Osteocyte (in vitro differentiated cells): ENCODE measurements around the gene TAS2R19. TPM values are rescaled to one million over a fixed set of nuclear protein-coding genes. Genes with fewer than 3 reads are reported as not detected.
"Not testable (repeated sequence)": the region's sequence is repeated elsewhere in the genome, so short reads cannot be mapped to it uniquely, and the experiment has no call there.

Source experiments
- DNase-seq: peaks from one replicate; pipeline ENCODE4 v3.0.0; 2021; ENCODE audit warnings: mixed read lengths; ENCODE audit not compliant: unreplicated experiment; ENCODE audit errors: extremely low spot score
- H3K27ac Mint-ChIP-seq: one replicate; pipeline ENCODE4 v1.8.0; 2021; ENCODE audit warnings: mild to moderate bottlenecking, mixed read lengths; ENCODE audit not compliant: unreplicated experiment
- H3K27me3 Mint-ChIP-seq: one replicate; pipeline ENCODE4 v1.8.0; 2021; ENCODE audit warnings: mixed read lengths; ENCODE audit not compliant: unreplicated experiment
- H3K36me3 Mint-ChIP-seq: one replicate; pipeline ENCODE4 v1.8.0; 2021; ENCODE audit warnings: mixed read lengths; ENCODE audit not compliant: unreplicated experiment
- H3K4me1 Mint-ChIP-seq: one replicate; pipeline ENCODE4 v1.8.0; 2021; ENCODE audit warnings: mixed read lengths; ENCODE audit not compliant: unreplicated experiment
- H3K4me3 Mint-ChIP-seq: one replicate; pipeline ENCODE4 v1.8.0; 2021; ENCODE audit warnings: mild to moderate bottlenecking, moderate library complexity, mixed read lengths; ENCODE audit not compliant: unreplicated experiment
- H3K9me3 Mint-ChIP-seq: one replicate; pipeline ENCODE4 v1.8.0; 2021; ENCODE audit warnings: mixed read lengths; ENCODE audit not compliant: unreplicated experiment
- total RNA-seq: library from RNA; stranded (reverse); gene quantifications from 2 replicates; pipeline ENCODE4 v1.2.1, GENCODE V29; 2021
- TF ChIP-seq, protein P1 (sequence below): fragments of 200-600 bp; sonication (generic); IDR thresholded peaks from 2 replicates; pipeline ENCODE4 v1.5.0; 2021; ENCODE audit warnings: antibody characterized with exemption, mild to moderate bottlenecking, moderate library complexity

The TAS2R19 gene
- total RNA-seq, 1 donor from 2014 or later: 3.7 TPM

DNA sequence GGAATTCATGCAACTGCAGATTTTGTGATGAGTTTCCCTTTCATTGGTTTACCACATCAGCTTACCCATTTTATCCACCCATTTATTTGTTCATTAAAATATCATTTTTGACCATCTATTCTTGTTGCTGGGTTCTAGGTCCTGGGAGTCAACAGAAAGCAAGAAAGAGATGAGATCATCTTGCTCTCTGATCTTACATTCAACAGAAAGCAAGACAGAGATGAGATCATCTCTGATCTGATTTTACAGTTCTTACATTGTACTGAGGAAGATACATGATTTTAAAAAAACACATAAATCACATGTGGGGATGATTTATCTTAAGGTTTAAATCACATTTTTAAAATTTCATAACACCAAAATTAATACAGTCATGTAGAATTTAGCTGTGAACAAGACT is 37.4 kb upstream of the TAS2R19 start:
- DNase-seq: no peak
- Mint-ChIP-seq H3K27me3 (no peaks in the 10 kb centered on the region), H3K4me3 (no peak overlapping the region), H3K36me3 (peaks cover 1% of the 10 kb centered on the region), H3K27ac (no peak overlapping the region), H3K4me1 (no peaks in the 10 kb centered on the region), H3K9me3 (no peaks in the 10 kb centered on the region)
- TF ChIP-seq, protein P1, sequence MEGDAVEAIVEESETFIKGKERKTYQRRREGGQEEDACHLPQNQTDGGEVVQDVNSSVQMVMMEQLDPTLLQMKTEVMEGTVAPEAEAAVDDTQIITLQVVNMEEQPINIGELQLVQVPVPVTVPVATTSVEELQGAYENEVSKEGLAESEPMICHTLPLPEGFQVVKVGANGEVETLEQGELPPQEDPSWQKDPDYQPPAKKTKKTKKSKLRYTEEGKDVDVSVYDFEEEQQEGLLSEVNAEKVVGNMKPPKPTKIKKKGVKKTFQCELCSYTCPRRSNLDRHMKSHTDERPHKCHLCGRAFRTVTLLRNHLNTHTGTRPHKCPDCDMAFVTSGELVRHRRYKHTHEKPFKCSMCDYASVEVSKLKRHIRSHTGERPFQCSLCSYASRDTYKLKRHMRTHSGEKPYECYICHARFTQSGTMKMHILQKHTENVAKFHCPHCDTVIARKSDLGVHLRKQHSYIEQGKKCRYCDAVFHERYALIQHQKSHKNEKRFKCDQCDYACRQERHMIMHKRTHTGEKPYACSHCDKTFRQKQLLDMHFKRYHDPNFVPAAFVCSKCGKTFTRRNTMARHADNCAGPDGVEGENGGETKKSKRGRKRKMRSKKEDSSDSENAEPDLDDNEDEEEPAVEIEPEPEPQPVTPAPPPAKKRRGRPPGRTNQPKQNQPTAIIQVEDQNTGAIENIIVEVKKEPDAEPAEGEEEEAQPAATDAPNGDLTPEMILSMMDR: no peak

GRCh38 chr12:11059041-11059440 is 36.6 kb upstream of the TAS2R19 start:
- H3K9me3 Mint-ChIP-seq: no peaks in the 10 kb centered on the region
- H3K27ac Mint-ChIP-seq: no peak overlapping the region
- TF ChIP-seq, protein P1: no peak
- no peak for DNase-seq
- H3K4me1 Mint-ChIP-seq: no peaks in the 10 kb centered on the region
- H3K4me3 Mint-ChIP-seq: no peak overlapping the region
- H3K36me3 Mint-ChIP-seq: no peaks in the 10 kb centered on the region
- no peaks in the 10 kb centered on the region for H3K27me3 Mint-ChIP-seq

DNA sequence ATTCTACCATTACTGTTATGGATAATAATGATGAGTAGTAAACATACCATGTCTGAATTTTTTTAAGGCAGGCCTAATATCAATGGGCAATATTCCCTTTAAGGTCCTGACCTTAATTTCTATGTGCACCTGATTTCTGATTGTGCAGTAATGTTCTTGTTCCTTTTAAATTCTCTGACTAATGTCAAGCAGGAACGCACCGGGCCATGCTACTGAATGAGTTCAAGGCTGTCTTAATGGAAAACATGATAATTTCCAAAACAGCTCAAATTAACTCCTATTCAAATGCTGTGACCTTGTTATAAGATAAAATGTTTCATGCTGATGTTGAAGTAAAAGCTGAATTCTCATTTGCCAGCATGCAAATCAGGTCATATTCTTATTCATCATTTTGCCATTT is 32.9 kb upstream of the TAS2R19 start:
- DNase-seq: no peak
- H3K9me3 Mint-ChIP-seq: peaks cover 16% of the 10 kb centered on the region
- H3K36me3 Mint-ChIP-seq: peaks cover 16% of the 10 kb centered on the region
- TF ChIP-seq, protein P1: no peak
- H3K4me3 Mint-ChIP-seq: no peak overlapping the region
- no peaks in the 10 kb centered on the region for H3K4me1 Mint-ChIP-seq
- H3K27ac Mint-ChIP-seq: no peak overlapping the region
- H3K27me3 Mint-ChIP-seq: no peaks in the 10 kb centered on the region

- Mint-ChIP-seq H3K9me3 (peaks cover 22% of the 10 kb centered on the region), H3K36me3 (peaks cover 38% of the 10 kb centered on the region)
- DNase-seq, H3K27me3 Mint-ChIP-seq, H3K27ac Mint-ChIP-seq, H3K4me1 Mint-ChIP-seq, H3K4me3 Mint-ChIP-seq: not testable (repeated sequence)
Observed at GRCh38 chr12:11049806-11050531, 27.5 kb upstream of the TAS2R19 start.

DNA sequence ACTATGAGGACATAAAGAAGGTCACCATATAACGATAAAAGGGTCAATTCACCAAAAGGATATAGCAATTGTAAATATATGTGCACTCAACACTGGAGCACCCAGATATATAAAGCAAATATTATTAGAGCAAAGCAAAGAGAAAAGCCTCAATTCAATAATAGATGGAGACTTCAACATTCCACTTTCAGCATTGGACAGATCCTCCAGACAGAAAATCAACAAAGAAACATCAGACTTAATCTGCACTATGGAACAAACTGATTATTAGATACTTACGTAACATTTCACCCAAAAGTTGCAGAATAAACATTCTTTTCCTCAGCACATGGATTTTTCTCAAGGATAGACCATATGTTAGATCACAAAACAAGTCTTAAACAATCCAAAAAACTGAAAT is 18.9 kb upstream of the TAS2R19 start:
- DNase-seq, H3K4me1 Mint-ChIP-seq, H3K4me3 Mint-ChIP-seq, H3K27ac Mint-ChIP-seq, H3K27me3 Mint-ChIP-seq: not testable (repeated sequence)
- Mint-ChIP-seq H3K9me3 (peaks cover 17% of the 10 kb centered on the region), H3K36me3 (peaks cover 24% of the 10 kb centered on the region)

- H3K4me1 Mint-ChIP-seq: peaks cover 8% of the 10 kb centered on the region
- H3K27me3 Mint-ChIP-seq: no peaks in the 10 kb centered on the region
- H3K36me3 Mint-ChIP-seq: peaks cover 22% of the 10 kb centered on the region
- DNase-seq: no peak
- TF ChIP-seq, protein P1: no peak
- no peak overlapping the region for H3K4me3 Mint-ChIP-seq
- H3K27ac Mint-ChIP-seq: no peak overlapping the region
- H3K9me3 Mint-ChIP-seq: peaks cover 17% of the 10 kb centered on the region
Observed at GRCh38 chr12:11040162-11040561, 17.7 kb upstream of the TAS2R19 start.
